ENCODE measurements around the gene TXNRD1.

DNA sequence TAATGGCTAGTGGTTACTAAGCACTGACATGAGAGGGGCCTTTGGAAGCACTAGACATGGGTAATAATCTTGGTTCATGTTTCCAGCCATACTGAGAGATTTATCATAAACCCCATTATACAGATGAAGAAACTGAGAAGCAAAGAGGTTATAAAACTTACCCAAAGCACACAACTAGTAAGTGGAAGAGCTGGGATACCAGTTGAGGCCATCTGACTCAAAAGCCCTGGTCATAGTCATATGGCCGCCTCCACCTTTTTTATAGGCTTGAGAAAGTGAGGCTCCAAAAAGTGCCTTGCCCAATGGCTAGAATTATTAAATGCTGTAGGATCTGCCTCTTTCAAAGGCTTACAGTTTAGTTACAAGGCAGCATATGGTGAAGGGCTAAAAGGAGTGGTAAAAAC lies 944 bp downstream of the TXNRD1 start:
- TF ChIP-seq POLR2A (IDR thresholded peaks at IDR 0.05; ENCODE audit: low read length) (no peak), GATA1 (IDR thresholded peaks at IDR 0.05; ENCODE audit: low read depth, low read length) (no peak)

Measured in erythroblast (primary cell).